ENCODE measurements around the gene DVL2.

The DVL2 gene

DNA sequence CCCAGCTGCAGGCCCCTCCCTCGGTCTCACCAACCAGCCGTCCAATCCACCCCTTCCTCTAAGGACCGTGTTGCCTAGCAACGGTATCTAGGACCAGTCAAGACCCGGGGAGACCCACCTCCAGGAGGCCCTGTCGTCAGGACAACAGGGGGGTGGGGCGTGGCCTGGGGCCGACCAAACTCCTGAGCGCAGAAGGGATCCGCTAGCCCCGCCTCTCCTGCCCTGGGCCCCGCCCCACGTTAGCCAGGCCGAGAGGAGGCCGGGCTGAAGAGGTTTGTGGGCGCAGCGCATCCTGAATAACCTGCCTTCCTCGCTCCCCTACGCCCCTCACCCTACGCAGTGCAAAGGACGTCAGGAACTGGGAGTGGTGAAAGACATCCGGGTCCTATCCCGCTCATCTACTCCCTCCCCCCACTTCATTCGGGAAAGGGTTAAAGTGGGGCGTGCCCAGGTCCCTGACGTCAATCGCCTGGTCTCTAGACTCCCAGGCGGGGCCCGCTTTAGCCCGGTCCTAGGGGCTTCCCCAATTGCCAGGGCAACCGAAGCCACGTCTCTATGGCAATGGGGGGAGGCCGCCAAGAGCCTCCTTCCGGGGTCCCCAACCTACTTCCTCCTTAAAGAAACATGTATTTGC is 29.4 kb downstream of the DVL2 start:
- H3K27me3 ChIP-seq (ENCODE audit: control insufficient read depth in 1 of 2, insufficient read depth in 2 of 2, low read length in 2 of 2), result no peaks in the 10 kb centered on the region
- peaks cover 0 to 14% of the 10 kb centered on the region in 2 donors for H3K4me1 ChIP-seq (ENCODE audit: control insufficient read depth in 1 of 2, insufficient read depth in 2 of 2, low read length in 2 of 2)
- H3K27ac ChIP-seq (ENCODE audit: low read depth, low read length), result peak overlapping the region; percentile 36
- peak overlapping the region; percentile 74 to 79 for H3K4me3 ChIP-seq (ENCODE audit: low read depth in 1 of 2, low read length in 2 of 2)
- peaks cover 0 to 5% of the 10 kb centered on the region in 2 donors for H3K36me3 ChIP-seq (ENCODE audit: control insufficient read depth in 1 of 2, insufficient read depth in 2 of 2, low read length in 2 of 2)
- peak overlapping the region; percentile 32 to 64 for H3K9ac ChIP-seq (ENCODE audit: low read depth in 1 of 2, low read length in 2 of 2)
- H3K9me3 ChIP-seq (ENCODE audit: control insufficient read depth in 1 of 2, low read length in 2 of 2), result no peaks in the 10 kb centered on the region

DNA sequence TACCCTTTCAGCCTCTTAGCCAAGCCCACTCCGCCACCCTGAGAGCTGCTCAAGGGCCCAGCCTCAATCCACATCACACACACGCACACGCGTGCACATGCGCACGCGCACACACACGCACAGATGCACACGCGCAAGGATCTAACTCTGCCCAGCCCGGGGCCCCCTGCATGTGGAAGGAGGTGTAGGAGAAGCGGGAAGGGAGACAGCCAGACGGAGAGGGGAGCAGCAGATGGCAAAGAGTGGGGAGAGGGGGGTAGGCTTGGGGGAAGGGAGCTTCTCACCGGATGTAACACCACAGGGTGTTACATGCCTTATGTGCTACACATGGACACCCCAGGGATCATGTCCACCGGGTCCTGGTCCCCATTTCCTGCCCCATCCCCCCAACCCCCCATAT is 30.0 kb downstream of the DVL2 start:
- Histone ChIP-seq H3K9me3 (ENCODE audit: control insufficient read depth in 1 of 2, low read length in 2 of 2) (no peaks in the 10 kb centered on the region), H3K27ac (ENCODE audit: low read depth, low read length) (no peak overlapping the region), H3K27me3 (ENCODE audit: control insufficient read depth in 1 of 2, insufficient read depth in 2 of 2, low read length in 2 of 2) (no peaks in the 10 kb centered on the region), H3K36me3 (ENCODE audit: control insufficient read depth in 1 of 2, insufficient read depth in 2 of 2, low read length in 2 of 2) (peaks cover 0 to 5% of the 10 kb centered on the region in 2 donors), H3K4me1 (ENCODE audit: control insufficient read depth in 1 of 2, insufficient read depth in 2 of 2, low read length in 2 of 2) (peaks cover 0 to 14% of the 10 kb centered on the region in 2 donors), H3K9ac (ENCODE audit: low read depth in 1 of 2, low read length in 2 of 2) (peak overlapping the region in 1 of 2 donors; percentile 32), H3K4me3 (ENCODE audit: low read depth in 1 of 2, low read length in 2 of 2) (peak overlapping the region; percentile 74 to 79)

DNA sequence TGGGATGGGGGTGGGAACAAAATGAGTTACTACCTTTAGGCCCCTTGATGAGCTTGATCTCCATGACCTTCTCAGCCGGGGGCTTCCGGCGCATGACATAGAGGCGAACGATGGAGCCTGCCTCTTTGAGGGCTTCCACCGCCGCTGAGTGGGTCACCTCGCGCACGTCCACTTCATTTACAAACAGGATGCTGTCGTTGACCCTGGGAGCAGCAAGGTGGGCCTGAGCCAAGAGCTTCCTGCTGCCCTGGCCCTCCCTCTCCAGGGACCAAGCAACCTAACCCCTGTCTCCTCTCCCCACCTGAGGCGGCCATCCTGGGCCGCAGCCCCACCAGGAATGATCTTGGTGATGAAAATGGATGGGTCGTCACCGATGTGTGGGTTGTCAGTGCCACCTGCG is 30.9 kb downstream of the DVL2 start:
- Histone ChIP-seq H3K27me3 (ENCODE audit: control insufficient read depth in 1 of 2, insufficient read depth in 2 of 2, low read length in 2 of 2) (no peaks in the 10 kb centered on the region), H3K27ac (ENCODE audit: low read depth, low read length) (no peak overlapping the region), H3K9ac (ENCODE audit: low read depth in 1 of 2, low read length in 2 of 2) (no peak overlapping the region), H3K4me1 (ENCODE audit: control insufficient read depth in 1 of 2, insufficient read depth in 2 of 2, low read length in 2 of 2) (peaks cover 0 to 14% of the 10 kb centered on the region in 2 donors), H3K9me3 (ENCODE audit: control insufficient read depth in 1 of 2, low read length in 2 of 2) (no peaks in the 10 kb centered on the region), H3K4me3 (ENCODE audit: low read depth in 1 of 2, low read length in 2 of 2) (no peak overlapping the region), H3K36me3 (ENCODE audit: control insufficient read depth in 1 of 2, insufficient read depth in 2 of 2, low read length in 2 of 2) (peaks cover 0 to 5% of the 10 kb centered on the region in 2 donors)

DNA sequence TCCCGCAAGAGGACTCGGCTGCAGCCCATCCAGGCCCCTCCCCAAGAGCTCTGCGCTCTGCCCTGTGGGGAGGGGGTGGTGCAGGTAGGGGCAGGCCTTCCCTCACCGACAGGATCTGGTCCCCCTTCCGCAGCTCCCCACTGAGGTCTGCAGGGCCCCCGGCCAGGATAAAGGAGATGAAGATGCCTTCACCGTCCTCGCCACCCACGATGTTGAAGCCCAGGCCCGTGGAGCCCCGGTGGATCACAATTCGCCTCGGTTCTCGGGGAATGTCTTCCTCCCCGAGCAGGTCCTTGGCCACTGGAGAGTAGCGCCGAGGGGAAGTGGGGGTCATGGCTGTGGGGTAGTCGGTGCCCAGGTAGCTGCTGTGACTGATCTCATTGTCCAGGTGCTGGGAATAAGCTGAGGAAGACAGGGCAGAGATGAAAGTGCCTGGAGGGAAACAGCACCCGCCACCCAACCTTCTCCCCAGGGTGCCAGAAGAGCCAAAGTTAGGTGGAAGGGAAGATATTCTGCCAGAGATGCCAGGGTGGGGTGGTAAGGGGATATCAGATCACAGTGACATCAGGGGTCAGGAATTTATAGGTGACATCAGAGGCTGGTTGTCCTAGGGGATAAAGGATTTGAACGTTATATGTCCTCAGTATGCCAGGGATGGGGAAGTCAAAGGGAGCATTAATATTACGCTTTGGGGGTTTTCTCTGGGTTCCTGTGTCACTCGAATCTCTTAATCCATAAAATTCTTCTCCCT is 37.5 kb downstream of the DVL2 start:
- H3K4me3 ChIP-seq (ENCODE audit: low read depth in 1 of 2, low read length in 2 of 2), result no peak overlapping the region
- no peak overlapping the region for H3K9ac ChIP-seq (ENCODE audit: low read depth in 1 of 2, low read length in 2 of 2)
- no peak overlapping the region for H3K27ac ChIP-seq (ENCODE audit: low read depth, low read length)
- H3K9me3 ChIP-seq (ENCODE audit: control insufficient read depth in 1 of 2, low read length in 2 of 2), result no peaks in the 10 kb centered on the region
- H3K27me3 ChIP-seq (ENCODE audit: control insufficient read depth in 1 of 2, insufficient read depth in 2 of 2, low read length in 2 of 2), result no peaks in the 10 kb centered on the region
- no peaks in the 10 kb centered on the region for H3K4me1 ChIP-seq (ENCODE audit: control insufficient read depth in 1 of 2, insufficient read depth in 2 of 2, low read length in 2 of 2)
- H3K36me3 ChIP-seq (ENCODE audit: control insufficient read depth in 1 of 2, insufficient read depth in 2 of 2, low read length in 2 of 2), result peaks cover 0 to 12% of the 10 kb centered on the region in 2 donors

DNA sequence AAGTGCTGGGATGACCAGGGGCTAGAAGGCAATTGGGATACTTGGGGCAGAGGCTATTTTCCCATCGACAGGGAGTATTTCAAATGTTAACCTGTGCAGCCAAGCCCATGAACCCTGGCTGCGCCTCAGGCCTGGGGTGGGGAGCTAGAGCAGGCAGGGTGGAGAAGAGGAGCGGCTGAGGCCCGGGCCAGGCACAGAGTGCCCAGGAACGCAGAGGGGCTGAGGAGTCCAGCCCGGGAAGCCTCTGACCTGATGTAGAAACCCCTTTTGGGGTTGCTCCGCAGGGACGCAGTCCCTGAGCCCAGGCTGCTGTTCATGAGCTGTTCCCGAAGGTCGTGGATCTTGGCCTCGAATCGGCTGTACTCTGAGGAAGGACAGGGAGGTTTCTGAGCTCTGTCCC is 38.3 kb downstream of the DVL2 start:
- H3K27ac ChIP-seq (ENCODE audit: low read depth, low read length), result no peak overlapping the region
- H3K4me1 ChIP-seq (ENCODE audit: control insufficient read depth in 1 of 2, insufficient read depth in 2 of 2, low read length in 2 of 2), result no peaks in the 10 kb centered on the region
- H3K9me3 ChIP-seq (ENCODE audit: control insufficient read depth in 1 of 2, low read length in 2 of 2), result no peaks in the 10 kb centered on the region
- peaks cover 0 to 12% of the 10 kb centered on the region in 2 donors for H3K36me3 ChIP-seq (ENCODE audit: control insufficient read depth in 1 of 2, insufficient read depth in 2 of 2, low read length in 2 of 2)
- no peaks in the 10 kb centered on the region for H3K27me3 ChIP-seq (ENCODE audit: control insufficient read depth in 1 of 2, insufficient read depth in 2 of 2, low read length in 2 of 2)
- no peak overlapping the region for H3K4me3 ChIP-seq (ENCODE audit: low read depth in 1 of 2, low read length in 2 of 2)
- no peak overlapping the region for H3K9ac ChIP-seq (ENCODE audit: low read depth in 1 of 2, low read length in 2 of 2)

DNA sequence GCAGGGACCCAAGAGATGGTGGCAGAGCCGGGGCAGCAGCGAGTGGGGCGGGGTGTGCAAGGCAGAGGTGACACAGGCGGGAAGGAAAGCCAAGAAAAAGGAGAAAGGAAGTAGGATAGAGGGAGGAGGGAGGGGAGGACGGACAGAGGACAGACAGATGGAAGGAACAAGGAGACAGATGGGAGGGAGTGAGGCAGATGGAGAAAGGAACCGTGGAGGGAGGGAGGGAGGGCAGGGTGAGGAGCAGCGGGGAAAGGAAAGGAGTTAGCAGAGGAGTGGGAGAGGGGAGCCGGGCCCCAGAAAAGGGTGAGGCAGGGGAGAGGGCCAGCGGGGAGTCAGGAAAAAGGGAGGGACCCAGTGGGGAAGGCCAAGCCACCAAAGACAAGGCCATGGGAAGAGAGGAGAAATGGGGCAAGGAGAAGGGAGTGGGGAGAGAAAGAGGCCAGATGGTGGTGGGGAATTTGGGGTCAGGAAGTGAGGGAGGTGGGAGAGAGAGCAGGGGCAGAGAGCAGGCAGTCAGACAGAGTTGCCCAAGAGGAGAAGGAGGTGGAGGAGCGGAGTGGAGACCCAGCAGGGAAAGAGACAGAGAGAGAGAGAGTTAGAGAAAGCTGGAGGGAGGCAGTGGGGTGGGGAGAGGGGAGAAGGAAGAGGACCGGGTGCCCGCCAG is 41.9 kb downstream of the DVL2 start:
- H3K27me3 ChIP-seq (ENCODE audit: control insufficient read depth in 1 of 2, insufficient read depth in 2 of 2, low read length in 2 of 2), result no peaks in the 10 kb centered on the region
- no peak overlapping the region for H3K9ac ChIP-seq (ENCODE audit: low read depth in 1 of 2, low read length in 2 of 2)
- H3K4me3 ChIP-seq (ENCODE audit: low read depth in 1 of 2, low read length in 2 of 2), result no peak overlapping the region
- H3K36me3 ChIP-seq (ENCODE audit: control insufficient read depth in 1 of 2, insufficient read depth in 2 of 2, low read length in 2 of 2), result peaks cover 0 to 12% of the 10 kb centered on the region in 2 donors
- no peaks in the 10 kb centered on the region for H3K4me1 ChIP-seq (ENCODE audit: control insufficient read depth in 1 of 2, insufficient read depth in 2 of 2, low read length in 2 of 2)
- no peak overlapping the region for H3K27ac ChIP-seq (ENCODE audit: low read depth, low read length)
- no peaks in the 10 kb centered on the region for H3K9me3 ChIP-seq (ENCODE audit: control insufficient read depth in 1 of 2, low read length in 2 of 2)

DNA sequence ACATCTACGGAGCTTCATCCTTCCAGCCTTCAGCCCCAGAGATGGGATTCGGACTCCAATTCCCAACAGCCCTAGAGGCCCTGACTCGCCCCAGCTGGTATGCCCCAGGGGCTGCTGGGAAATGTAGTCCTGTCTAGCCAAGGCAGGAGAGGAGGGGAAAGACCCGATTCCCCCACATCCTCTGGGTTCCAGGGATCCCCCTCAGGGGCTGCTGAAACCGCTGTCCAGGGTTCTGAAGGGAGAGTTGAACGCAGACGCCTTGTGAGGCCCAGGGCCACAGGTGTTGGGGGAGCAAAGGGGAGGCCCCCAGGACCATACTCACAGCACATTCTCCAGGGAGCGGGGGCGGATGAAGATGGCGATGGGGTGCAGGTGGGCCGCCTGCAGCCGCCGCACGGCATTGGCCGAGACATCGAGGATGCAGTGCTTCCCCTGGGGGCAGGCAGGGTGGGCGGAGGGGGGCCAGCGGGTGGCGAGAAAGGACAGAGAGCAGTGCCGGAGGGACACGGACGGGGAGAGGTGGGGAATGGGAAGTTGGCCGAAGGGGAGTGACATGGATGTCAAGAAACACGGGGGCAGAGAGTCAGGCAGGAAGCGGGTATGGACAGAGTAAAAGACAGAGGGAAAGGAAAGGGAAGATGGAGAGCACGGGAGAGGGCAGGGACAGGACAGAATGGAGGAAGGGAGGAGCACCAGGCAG is 42.6 kb downstream of the DVL2 start:
- Histone ChIP-seq H3K27me3 (ENCODE audit: control insufficient read depth in 1 of 2, insufficient read depth in 2 of 2, low read length in 2 of 2) (no peaks in the 10 kb centered on the region), H3K36me3 (ENCODE audit: control insufficient read depth in 1 of 2, insufficient read depth in 2 of 2, low read length in 2 of 2) (peaks cover 0 to 12% of the 10 kb centered on the region in 2 donors), H3K4me1 (ENCODE audit: control insufficient read depth in 1 of 2, insufficient read depth in 2 of 2, low read length in 2 of 2) (no peaks in the 10 kb centered on the region), H3K9ac (ENCODE audit: low read depth in 1 of 2, low read length in 2 of 2) (no peak overlapping the region), H3K4me3 (ENCODE audit: low read depth in 1 of 2, low read length in 2 of 2) (no peak overlapping the region), H3K9me3 (ENCODE audit: control insufficient read depth in 1 of 2, low read length in 2 of 2) (no peaks in the 10 kb centered on the region), H3K27ac (ENCODE audit: low read depth, low read length) (no peak overlapping the region)

DNA sequence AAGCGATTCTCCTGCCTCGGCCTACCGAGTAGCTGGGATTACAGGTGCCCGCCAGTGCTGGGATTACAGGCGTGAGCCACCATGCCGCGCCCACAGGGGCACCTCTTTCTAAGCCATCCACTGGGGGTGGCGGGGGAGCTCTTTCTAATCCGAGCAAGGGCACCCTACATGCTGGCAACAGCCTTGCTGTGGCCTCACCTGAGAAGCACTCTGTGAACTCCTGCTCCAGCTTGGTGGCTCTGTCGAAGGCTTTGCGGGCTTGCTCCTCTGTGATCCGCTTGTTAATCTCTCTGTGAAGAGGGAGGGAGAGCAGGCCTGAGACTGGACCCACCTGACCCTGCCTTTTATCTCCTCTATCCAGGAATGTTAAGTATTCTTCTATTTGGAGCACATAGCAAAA is 43.2 kb downstream of the DVL2 start:
- Histone ChIP-seq H3K36me3 (ENCODE audit: control insufficient read depth in 1 of 2, insufficient read depth in 2 of 2, low read length in 2 of 2) (peaks cover 0 to 9% of the 10 kb centered on the region in 2 donors), H3K27me3 (ENCODE audit: control insufficient read depth in 1 of 2, insufficient read depth in 2 of 2, low read length in 2 of 2) (no peaks in the 10 kb centered on the region), H3K4me3 (ENCODE audit: low read depth in 1 of 2, low read length in 2 of 2) (no peak overlapping the region), H3K4me1 (ENCODE audit: control insufficient read depth in 1 of 2, insufficient read depth in 2 of 2, low read length in 2 of 2) (no peaks in the 10 kb centered on the region), H3K27ac (ENCODE audit: low read depth, low read length) (no peak overlapping the region), H3K9ac (ENCODE audit: low read depth in 1 of 2, low read length in 2 of 2) (no peak overlapping the region), H3K9me3 (ENCODE audit: control insufficient read depth in 1 of 2, low read length in 2 of 2) (no peaks in the 10 kb centered on the region)

DNA sequence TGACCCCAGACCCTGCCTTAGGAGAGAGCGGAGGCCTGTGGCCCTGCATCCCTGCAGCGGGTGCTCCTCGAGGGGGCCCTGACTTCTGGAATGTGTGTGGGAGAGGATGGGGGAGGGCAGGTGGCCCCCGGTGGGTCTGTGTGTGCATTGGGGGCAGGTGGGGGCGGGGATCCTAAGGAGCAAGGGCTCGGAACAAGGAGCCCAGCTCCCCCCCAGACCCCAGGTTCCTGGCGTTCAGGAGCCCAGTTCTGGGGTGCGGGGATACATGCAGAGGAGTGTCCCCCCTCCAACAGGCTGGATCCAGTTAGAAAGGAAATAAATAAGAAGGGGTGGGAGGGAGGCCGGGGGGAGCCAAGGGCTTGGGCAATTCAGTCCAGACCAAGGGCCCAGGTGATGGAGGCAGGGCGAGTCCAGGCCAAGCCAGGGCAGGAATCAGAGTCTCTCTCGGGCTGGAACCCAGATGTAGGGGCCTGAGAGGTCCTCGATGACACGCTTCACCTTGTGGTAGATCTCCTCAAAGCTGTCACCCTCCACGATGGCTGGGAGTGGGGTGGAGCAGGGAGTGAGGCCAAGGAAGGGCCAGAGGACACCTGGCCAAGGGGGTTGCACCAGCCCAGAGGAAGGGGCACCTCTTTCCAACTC is 43.9 kb downstream of the DVL2 start:
- Histone ChIP-seq H3K4me3 (ENCODE audit: low read depth in 1 of 2, low read length in 2 of 2) (no peak overlapping the region), H3K27me3 (ENCODE audit: control insufficient read depth in 1 of 2, insufficient read depth in 2 of 2, low read length in 2 of 2) (no peaks in the 10 kb centered on the region), H3K9ac (ENCODE audit: low read depth in 1 of 2, low read length in 2 of 2) (no peak overlapping the region), H3K4me1 (ENCODE audit: control insufficient read depth in 1 of 2, insufficient read depth in 2 of 2, low read length in 2 of 2) (no peaks in the 10 kb centered on the region), H3K9me3 (ENCODE audit: control insufficient read depth in 1 of 2, low read length in 2 of 2) (no peaks in the 10 kb centered on the region), H3K36me3 (ENCODE audit: control insufficient read depth in 1 of 2, insufficient read depth in 2 of 2, low read length in 2 of 2) (peaks cover 0 to 3% of the 10 kb centered on the region in 2 donors), H3K27ac (ENCODE audit: low read depth, low read length) (no peak overlapping the region)
